GM21526 (cell line): ENCODE data around the gene ZNF550.
A peak's percentile ranks its signal among the peaks of the same experiment; 100 is the strongest.
"Not testable (repeated sequence)": the region's sequence is repeated elsewhere in the genome, so short reads cannot be mapped to it uniquely, and the experiment has no call there.

Experiments
- ATAC-seq: cut with Tn5 transposase; IDR thresholded peaks from one replicate; pipeline ENCODE4 v1.9.1; 2021; ENCODE audit warnings: moderate library complexity; ENCODE audit not compliant: unreplicated experiment, low FRiP score

Gene ZNF550

DNA sequence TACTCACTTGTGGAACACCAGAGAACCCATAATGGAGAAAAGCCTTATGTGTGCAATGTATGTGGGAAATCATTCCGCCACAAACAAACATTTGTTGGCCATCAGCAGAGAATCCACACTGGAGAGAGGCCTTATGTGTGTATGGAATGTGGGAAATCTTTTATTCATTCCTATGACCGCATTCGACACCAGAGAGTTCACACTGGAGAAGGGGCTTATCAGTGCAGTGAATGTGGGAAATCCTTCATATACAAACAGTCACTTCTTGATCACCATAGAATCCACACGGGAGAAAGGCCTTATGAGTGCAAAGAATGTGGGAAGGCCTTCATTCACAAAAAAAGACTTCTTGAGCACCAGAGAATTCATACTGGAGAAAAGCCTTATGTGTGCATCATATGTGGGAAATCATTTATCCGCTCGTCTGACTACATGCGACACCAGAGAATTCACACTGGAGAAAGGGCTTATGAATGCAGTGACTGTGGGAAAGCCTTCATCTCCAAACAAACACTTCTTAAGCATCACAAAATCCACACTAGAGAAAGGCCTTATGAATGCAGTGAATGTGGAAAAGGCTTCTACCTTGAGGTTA, 21.6 kb downstream of the ZNF550 start:
- ATAC-seq, result no peak

DNA sequence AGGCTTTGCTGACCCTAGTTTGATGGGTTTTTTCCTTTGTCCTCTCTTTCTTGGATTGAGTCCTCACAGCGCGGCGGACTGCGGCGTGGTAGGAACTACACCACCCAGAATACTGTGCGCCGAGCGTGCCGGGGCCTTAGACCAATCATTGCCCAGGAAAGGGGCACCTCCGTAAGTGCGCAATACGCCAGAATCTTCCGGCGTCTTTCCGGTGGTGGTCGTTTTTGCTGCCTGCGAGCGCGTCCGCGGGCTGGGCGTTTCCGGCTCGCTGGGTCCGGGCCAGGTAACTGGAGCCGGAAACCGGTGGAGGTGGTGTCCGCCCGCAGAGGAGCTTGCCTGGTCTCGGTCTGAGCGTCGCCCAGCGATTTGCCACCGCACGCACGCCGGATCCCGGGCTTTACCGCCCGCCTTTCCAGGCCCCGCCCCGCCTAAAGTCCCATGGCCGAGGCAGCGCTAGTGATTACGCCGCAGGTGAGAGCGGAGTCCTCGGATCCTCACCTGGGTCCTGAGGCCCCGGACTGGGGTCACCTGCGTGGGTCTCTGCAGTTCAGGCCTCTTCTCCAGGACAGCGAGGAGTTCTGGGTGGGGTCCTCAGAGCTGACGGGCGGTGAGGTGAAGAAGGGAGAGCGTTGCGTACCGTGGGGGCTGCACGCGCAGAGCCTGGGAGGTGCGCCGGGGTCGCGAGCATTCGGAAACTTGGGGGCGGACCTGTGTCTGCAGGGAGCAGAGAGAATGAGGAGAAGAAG, 32.4 kb downstream of the ZNF550 start, which contains the start of gene ZNF549:
ZNF549 (plus strand) TSS at position 221 of the 746 bp plus-strand sequence; CDS start at position 439, 218 bp downstream.
- peak; percentile 96 for ATAC-seq

GRCh38 chr19:57518021-57518420, 41.6 kb downstream of the ZNF550 start:
- not testable (repeated sequence) for ATAC-seq

GRCh38 chr19:57515255-57515654, 44.4 kb downstream of the ZNF550 start:
- no peak for ATAC-seq

- ATAC-seq, result no peak
These were observed 46.8 kb downstream of the ZNF550 start for GRCh38 chr19:57512845-57513244.

- ATAC-seq, result no peak
These were observed 48.2 kb downstream of the ZNF550 start for GRCh38 chr19:57511484-57511883.

DNA sequence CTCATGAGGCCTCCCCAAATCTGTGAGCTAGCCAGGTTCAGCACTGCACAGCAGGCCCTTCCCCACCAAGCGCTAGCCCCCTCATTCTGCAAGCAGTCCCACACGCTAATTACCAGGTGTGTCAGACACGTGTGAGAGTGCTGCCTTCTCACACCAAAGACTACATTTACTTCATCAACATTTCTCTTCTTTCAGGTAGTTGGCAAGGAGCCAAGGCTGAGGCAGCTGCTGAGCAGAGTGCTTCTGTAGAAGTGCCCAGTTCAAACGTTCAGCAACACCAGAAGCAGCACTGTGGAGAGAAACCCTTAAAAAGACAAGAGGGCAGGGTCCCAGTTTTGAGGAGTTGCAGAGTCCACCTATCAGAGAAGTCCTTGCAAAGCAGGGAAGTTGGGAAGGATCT, 53.5 kb downstream of the ZNF550 start:
- ATAC-seq, result no peak

DNA sequence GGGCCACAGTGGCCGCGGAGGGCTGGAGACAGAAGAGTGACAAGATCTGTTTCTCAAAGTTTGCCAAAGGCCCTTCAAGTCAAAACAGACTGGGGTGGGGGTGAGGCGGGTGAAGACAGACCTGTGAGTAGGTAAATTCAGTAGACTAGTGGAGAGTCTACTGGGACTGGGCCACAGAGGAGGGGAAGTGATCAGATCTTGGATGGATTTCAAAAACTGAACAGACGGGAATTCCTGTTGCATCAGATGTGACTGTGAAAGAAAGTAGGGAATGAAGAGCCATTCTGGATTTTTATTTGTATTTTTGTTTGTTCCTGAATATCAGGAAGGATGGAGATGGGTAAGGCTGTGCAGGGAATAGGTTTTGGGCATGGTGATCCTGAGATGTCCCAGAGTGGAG, 59.3 kb downstream of the ZNF550 start:
- peak; percentile 11 for ATAC-seq

GRCh38 chr19:57499680-57500395, 59.8 kb downstream of the ZNF550 start, which contains the start of gene ZNF773:
Gene ZNF773 (plus strand): TSS chr19:57499938. CDS start chr19:57500081, 143 bp downstream.
- peak; percentile 97 for ATAC-seq

GRCh38 chr19:57499332-57499679, 60.4 kb downstream of the ZNF550 start:
- ATAC-seq, result not testable (repeated sequence)

GRCh38 chr19:57488299-57488644, 71.4 kb downstream of the ZNF550 start:
- ATAC-seq, result not testable (repeated sequence)

GRCh38 chr19:57487477-57488298, 72.0 kb downstream of the ZNF550 start, which contains the start of gene ZNF419:
Gene ZNF419 (plus strand): TSS chr19:57487750. CDS start chr19:57487951, 201 bp downstream.
- peak; percentile 82 for ATAC-seq
